Stimulated activated CD8-positive, alpha-beta memory T cell treated with anti-CD3 and anti-CD28 coated beads, Interleukin-2, amount 100 ng/mL, for 48 hours (primary cell): ENCODE data around the gene CAVIN3.
A peak's percentile ranks its signal among the peaks of the same experiment; 100 is the strongest.

Source experiments
- DNase-seq, 2 donors: peaks; one replicate each; pipeline ENCODE4 v3.0.0-alpha.2; 2020; ENCODE audit warnings: low read depth in 2 of 2

Gene CAVIN3, protein sequence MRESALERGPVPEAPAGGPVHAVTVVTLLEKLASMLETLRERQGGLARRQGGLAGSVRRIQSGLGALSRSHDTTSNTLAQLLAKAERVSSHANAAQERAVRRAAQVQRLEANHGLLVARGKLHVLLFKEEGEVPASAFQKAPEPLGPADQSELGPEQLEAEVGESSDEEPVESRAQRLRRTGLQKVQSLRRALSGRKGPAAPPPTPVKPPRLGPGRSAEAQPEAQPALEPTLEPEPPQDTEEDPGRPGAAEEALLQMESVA

DNA sequence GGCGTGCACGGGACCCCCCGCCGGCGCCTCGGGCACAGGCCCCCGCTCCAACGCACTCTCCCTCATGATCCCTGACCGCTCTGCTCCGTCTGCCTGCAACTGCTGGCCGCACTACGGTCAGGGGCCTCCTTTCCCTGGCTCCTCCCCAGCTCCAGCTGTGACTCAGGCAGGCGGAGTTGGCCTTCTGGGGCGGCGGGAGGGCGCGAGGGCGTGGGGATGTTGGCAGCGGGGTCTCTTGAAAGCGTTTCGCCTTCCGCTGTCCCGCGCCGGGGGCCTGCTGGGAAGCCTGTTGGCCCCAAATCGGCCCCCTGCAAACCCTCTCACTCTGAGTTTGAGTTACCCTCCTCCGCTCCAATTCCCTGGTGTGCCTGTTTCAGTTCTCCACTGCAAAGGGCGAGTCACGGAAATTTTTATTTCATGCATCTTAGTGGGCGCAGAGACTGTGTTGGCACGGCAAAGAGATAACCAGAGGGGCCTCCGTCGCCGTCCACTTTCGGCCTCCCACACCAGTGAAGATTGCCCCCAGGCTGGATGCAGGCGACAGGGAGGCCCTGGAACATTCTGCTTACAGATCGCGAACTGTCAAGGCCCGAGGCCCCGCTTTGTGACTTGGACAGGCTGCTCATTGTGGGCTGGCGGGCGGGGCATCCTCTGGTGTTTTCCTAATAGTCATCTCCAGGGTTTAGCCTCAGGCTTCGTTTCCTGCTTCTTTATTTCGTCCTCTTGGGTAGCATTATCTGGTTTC, at the start of gene CAVIN3:
Gene CAVIN3 (minus strand): TSS at position 91 of the 745 bp plus-strand sequence. CDS start 25 bp downstream, at position 66.
- DNase-seq: peak; percentile 81 to 85

DNA sequence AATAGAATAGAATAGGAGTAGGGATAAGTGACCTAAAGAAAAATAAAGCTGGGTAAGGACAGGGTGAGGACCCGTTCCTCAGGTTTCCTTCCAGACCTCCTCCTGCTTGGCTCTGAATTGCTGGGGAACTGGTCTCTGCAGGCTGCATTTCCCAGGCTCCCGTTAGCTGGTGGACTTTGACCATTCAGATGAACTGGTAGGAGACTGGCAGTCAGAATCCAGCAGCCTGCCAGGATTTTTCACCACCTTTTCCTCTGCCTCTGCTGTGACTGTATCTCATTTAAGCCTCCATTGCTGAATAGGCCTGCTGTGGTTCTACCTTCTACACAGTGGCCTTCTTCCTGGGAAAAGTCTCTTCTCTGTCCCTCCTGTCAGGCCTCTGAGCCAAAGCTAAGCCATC, 45.4 kb upstream of the CAVIN3 start:
- no peak for DNase-seq

DNA sequence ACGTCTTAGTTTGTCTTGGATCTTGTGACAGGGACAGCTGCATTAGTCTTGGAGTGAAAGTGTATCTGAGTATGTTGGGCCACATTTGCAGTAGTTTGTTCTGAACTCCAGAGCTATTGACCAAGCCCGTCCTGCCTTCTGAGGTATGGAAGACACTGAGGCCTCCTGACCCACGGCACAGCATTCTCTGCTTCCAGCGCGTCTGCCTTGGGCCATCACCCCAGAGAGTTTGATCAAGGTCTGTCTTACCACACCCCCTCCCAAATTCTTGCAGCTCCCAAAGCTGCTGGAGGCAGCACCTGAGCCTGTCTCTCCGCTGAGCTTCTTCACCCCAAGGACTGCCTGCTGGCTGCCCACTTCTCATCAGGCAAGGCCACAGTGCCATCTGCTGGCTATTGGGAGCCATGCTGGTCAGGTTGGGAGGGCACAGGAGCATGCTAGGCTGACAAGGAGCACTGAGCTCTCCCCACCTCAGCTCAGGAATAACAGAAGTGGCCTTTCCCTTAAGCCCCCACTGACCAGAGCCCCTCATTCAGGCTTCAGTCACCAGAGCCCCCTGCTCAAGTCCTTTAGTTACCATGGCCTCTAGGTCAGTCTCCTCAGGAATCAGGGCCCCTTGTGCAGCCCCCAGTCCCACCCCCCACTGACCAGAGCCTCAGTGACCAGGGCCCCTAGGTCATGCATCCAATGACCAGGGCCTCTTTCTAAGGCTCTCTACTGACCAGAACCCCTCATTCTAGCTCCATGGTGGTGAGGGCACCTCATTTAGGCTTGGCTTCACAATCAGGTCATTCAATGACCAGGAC, 42.8 kb upstream of the CAVIN3 start:
- DNase-seq: peak; percentile 53 to 62

DNA sequence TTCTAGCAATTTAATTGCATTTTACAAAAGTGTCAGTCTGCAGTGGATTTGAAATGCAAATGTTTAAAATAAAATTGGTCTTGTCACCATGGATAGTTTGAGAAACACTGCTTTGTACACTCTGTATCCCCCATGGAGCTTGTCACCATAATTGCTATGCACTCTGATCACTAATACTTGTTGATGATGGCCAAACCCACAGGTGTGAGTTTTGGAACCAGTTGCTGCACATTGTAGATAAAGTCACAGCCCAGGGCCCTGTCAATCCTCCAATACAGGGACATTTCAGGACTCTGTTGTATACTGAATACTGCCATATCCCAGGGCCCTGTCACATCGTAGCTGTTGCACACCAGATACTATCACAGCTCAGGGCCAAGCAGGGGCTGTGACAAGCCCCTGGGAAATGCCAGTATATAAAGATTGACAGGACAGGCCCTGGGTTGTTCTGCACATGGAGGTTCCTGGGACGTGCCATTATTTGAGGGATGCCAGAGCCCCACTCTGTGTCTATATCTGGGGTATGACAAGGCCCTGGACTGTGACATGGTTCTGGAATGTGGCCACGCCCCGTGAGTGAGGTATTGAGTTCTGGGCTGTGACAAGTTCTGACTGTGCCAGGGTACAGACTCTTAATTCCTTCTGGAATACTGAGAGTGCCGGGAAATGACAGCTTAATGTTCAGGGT, 42.0 kb upstream of the CAVIN3 start:
- DNase-seq: no peak

DNA sequence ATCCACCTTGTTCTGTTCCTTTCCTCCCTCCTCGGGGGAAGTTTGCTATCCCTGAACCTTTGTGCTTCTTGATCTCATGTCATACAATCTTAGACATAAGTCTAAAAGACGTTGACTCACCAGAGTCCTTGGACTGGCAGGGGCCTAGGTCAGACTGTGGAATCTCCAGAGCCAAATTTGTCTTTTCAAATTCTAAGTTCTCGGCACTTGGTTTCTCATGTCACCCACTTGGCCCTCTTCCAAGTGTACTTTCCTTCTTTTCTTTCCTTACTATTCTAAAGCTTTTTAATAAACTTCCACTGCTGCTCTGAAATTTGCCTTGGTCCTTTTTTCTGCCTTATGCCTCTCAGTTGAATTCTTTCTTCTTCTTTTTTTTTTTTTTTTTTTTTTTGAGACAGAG, 39.9 kb upstream of the CAVIN3 start:
- no peak for DNase-seq

DNA sequence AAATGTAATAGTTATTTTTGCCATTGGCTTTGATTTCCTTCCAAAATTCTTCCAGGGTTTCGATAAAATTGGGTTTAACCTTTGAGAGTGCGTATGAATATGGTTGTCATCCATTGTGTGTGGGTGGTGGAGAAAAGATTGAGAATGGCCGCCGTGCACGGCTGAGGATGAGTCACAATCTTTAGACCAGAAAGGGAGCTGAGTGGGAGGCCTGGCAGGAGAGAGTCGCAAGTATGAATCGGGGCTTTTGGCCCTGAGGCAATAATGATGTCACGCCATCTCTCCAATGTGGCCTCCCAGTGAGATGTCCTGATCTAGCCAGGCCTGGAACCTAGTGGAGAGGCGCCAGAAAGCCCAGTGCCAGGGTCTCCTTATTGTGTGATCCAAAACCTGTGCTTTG, 36.9 kb upstream of the CAVIN3 start:
- peak; percentile 41 to 42 for DNase-seq

DNA sequence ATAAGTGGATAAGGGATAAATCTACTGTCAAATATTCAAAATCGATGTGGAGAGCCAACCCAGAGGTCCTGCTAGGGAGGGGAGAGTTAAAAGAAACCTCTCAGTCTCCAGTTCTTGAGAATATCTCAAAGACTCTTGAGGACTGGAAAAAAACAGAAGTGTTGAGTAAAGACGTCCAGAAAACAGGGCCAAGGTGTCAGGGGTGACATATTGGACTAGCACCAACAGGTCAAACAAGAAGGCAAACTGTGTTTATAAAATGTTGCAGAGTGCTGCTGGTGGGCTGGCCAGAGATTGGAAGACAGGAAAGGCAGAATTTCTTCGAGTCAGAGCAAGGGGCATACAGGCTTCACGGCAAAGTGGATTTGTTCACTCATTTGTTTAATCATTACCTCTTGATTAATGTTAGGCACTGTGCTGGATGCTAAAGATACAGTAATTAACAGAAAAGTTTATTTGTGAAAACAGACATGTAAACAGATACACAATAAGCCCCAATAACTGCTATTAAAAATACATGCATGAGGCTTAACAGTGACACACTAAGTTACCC, 36.3 kb upstream of the CAVIN3 start:
- DNase-seq: no peak

DNA sequence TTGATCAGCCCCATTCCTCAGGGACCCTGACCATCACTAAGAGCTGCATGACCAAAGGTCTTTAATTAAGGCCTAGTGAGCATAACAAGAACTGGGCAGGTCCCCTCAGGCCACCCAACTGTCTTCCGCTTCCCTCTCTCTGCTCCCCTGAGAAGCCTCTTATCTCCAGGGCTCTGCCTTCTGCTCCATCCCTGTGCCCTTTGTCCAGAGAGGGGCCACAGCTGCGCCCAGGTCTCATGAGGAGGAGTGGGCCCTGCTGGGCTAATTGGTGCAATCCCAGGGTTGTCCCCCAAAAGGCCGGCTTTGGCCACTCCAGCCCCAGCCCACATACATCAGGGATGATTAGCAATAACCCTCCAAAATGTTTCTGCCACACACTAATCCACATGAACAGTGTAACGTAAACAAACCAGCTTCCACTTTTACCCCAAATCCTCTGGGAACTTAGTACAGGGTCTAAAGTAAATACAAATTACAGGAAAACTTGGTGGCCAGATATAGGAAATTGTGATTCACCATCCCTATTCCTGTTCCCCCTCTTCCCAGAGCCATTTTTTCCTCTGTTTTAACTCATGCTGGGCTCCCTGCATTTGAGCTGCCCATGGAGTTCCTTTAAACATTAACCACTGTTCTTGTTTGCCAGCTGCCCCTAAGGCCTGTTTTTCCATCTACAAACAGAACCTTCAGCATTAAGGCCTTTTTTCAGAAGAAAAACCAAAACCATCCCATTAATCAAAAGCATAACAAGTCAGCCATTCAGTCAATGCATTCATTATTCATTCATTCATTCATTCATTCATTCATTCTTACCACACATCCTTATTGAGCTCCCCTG, 34.6 kb upstream of the CAVIN3 start:
- no peak for DNase-seq

DNA sequence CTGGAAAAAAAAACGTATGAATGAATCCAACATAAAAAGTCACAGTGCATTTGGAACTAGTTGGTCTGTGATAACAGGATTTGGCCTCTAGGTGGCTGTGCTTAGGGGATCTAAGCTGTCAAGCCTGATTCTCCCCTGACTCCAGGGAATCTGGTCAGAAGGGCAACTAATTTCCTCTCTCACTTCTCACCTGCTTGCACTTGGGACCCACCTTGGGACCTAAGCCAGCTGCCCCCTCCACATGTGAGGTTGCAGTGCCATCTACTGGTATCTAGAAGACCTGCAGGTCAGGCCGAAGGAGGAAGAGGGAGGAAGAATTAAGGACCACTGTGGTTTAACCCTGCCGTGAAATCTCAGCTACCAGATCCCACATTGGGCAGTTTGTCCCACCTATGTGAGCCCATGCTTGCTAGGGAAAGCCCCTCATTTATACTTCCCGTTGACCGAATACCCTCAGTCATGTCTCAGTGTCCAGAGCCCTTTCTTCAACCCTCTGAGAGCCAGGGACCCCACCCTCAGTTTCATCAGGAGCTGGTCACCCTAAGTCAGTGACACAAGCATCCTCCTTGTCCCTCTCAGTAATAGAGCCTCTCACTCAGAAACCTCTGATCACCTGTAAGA, 33.2 kb upstream of the CAVIN3 start:
- peak; percentile 15 to 41 for DNase-seq

DNA sequence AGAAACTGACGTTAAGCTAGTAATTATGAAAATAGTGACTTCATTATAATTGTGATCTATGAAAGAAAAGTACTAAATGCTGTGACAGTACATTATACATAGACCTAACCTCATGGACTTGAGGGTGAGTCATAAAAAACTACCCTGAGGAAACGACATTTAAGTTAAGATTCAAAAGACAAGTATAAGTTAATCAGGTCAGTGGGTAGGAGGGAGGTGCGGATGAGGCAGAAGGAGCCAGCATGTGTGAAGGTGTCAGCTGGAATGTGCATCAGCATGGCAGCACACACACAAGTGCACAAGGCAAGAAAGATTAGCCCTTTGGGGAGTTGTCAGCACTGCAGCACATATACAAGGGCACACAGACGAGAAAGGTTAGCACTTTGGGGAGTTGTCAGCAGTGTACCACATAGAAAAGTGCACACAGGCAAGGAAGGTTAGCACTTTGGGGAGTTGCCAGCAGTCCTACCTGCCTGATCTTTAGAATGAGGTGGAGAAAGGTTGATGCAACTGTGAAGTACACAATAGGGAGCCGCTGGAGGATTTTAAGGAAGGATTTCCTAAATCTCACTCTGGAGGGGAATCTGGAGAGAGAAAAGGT, 31.6 kb upstream of the CAVIN3 start:
- DNase-seq: peak in 1 of 2 donors; percentile 8

DNA sequence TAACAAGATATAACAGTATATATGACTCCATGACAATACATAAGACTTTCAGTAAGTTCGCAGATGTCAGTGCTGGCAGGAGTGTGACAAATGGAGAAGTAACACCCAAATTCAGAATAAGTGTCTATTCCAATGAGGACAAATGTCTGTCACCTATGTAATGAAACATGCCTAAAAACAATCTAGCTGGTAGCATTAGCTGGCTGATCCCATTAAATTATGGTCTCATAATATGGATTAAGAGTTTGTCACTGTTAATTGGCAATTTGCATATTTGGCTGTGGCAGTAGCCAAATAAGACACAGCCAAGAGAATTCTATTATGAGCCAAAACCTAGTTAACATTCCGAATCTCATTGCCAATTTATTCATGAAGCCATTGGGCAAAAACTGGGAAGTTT, 30.2 kb upstream of the CAVIN3 start:
- DNase-seq: no peak

DNA sequence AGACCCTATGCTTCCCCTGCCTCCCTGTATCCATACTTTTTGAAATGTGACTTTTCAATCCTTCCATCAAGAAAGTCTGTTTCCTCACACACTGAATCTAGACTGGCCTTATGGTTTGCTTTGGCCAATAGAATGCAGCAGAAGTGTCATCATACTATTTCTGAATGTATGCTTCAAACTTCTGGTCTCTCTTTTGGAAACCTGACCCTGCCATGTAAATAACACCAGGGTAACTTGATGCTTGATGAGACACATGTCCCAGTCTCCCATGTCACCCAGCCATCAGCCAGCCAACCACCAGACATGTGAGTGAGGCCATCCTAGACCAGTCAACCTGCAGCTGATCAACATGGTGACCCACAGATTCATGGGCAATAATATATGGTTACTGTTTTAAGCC, 29.7 kb upstream of the CAVIN3 start:
- DNase-seq: no peak

DNA sequence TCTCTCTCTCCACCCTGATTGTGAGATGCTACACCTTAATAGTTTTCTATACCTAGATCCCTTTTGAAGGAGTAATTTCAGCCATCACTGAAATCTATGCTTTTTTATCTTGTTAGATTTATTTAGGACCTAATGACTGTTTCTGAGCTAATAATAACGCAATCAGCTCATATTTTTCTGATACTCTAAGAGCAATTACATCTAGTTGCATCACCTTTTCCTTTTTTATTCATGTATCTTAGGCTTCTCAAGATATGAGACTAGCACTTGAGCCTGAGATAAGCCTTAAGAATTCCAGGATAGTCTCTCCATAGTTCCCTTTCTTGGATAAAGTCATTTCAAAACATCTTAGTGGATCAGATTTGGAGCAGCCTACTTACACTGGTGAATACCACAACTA, 25.1 kb upstream of the CAVIN3 start:
- no peak for DNase-seq

DNA sequence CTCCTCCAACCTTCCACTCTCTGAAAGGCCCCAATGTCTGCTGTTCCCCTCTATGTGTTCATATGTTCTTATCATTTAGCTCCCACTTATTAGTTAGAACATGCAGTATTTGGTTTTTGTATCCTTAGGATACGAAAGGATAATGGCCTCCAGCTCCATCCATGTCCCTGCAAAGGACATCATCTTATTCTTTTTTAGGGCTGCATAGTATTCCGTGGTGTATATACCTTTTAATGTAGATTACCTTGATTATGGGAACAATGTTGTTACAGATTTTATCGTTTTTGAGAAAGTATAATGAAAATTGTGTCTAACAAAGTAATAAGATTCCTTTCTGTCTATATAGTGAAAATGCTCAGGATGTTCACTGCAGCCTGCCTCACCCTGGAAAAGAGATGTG, 16.0 kb upstream of the CAVIN3 start:
- DNase-seq: no peak

DNA sequence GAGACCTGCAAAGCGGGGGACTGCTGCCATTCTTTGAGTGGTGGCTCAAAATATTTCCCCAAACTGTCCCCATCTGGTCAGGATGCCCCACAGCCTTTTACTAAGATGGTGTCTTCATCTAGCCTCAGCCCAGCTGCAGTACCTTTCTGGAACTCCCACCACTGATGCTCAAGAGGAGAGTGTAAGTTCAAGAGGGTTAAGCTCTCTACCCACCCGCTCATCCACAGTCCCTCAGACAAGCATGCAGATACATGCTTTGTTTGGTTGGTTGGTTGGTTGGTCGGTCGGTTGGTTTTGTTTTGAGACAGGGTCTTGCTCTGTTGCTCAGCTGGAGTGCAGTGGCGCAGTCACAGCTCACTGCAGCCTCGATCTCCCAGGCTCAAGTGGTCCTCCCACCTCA, 14.5 kb upstream of the CAVIN3 start:
- DNase-seq: no peak

DNA sequence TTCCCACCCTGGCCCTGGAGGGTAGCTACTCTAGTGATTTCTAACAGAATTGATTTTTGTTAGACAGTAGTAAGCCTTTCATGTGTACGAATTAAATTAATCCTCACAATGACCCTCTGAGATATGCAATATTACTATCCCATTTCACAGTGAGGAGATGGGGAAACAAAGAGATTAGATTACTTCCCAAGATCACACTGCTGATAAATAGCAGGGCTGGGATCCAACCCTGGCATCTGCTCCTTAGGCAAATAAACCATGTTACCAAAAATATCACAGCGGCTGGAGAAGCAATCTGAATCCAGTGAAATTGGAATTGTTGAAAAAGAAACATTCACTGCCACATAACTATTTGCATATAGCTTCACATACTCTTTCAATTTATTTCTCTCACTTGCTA, 12.8 kb upstream of the CAVIN3 start:
- no peak for DNase-seq

DNA sequence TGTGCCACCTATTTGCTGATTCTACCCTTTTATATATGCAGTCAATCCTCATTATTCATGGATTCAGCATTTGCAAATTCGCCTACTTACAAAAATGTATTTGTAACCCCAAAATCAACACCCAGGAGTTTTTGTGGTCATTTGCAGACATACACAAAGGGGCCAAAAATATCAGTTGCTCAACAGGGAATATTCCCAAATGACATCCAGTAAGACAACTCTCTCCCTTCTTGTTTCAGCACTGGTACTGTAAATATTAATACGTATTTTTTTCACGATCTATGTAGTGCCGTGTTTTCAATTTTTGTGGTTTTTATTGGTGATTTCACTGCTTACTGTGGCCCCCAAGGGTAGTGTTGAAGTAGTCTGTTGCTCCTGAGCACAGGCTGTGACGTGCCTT, 11.8 kb upstream of the CAVIN3 start:
- DNase-seq: no peak

DNA sequence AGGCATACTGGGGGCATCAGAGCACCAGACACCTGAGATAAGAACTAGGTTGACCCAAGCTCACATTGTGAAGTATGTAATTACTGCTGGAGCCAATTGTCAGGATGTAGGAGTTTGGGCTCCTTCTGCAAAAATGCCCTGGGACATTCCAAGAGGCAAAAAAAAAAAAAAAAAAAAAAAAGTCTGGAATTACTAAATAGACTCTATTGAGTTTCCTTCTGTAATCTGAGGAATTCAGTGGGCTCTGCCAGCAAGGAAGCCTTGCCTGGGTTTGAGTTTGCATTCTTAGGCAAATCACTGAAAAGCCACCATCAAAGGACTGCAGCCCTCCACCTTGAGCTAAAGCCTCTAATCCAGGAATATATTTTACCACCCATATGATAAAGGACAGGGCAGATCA, 8.0 kb upstream of the CAVIN3 start:
- DNase-seq: no peak

DNA sequence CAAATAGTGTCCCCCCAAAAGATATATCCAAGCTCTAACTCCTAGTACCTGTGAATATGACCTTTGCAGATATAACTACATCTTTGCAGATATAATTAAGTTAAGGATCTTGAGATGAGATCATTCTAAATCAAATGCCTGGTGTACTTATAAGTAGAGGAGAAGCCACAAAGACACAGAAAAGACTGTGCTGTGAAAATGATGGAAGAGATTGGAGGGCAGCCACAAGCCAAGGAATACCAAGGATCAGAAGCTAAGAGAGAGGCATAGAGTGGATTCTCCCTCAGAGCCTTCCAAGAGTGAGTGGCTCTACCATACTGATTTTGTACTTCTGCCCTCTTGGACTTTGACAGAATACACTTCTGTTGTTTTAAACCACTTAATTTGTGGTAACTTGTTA, 7.5 kb upstream of the CAVIN3 start:
- no peak for DNase-seq

DNA sequence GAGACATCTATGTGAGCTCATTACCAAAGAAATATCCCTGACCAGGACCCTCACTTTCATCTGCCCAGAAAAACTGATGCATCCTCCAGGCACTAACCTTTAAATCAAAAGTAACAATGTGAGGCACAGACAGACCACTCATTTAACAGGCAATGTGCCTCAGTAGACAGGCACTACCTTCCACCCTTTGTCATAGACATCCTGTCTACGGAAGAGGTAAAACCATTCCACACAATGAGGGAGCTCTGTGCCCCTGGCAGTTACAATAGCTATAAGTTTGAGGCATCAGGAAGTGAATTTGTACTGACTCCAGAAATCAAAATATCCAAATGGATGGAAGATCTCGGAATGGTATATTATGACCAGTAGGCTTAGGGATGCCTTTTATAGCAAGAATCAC, 6.7 kb upstream of the CAVIN3 start:
- DNase-seq: no peak
